GM23338 (cell line): Measurements from ENCODE around the gene LAYN.

Source experiments
- CREB1 ChIP-seq: fragments of 250-450 bp; sonication (Bioruptor Pico); IDR thresholded peaks from 2 replicates; pipeline ENCODE4 v1.5.0; 2020; ENCODE audit warnings: low read depth, mild to moderate bottlenecking, moderate library complexity
- EZH2 ChIP-seq: fragments of 200-600 bp; sonication (generic); IDR thresholded peaks from one replicate; pipeline ENCODE4 v1.8.0; 2017; ENCODE audit warnings: antibody characterized with exemption, mild to moderate bottlenecking, low read depth; ENCODE audit not compliant: unreplicated experiment
- EZH2phosphoT487 ChIP-seq: fragments of 200-600 bp; sonication (generic); IDR thresholded peaks from one replicate; pipeline ENCODE4 v1.8.1; 2018; ENCODE audit warnings: antibody characterized with exemption; ENCODE audit not compliant: unreplicated experiment
- JUNB ChIP-seq: IDR thresholded peaks from one replicate; pipeline ENCODE4 v1.6.1; 2016; ENCODE audit warnings: antibody characterized with exemption; ENCODE audit not compliant: unreplicated experiment
- NANOG ChIP-seq: IDR thresholded peaks from 2 replicates; pipeline ENCODE4 v1.6.1; 2016; ENCODE audit warnings: antibody characterized with exemption, borderline replicate concordance
- POLR2AphosphoS5 ChIP-seq: IDR thresholded peaks from 2 replicates; pipeline ENCODE4 v1.6.1; 2016; ENCODE audit warnings: antibody characterized with exemption, low read depth
- REST ChIP-seq: IDR thresholded peaks from one replicate; pipeline ENCODE4 v1.6.1; 2018; ENCODE audit warnings: antibody characterized with exemption; ENCODE audit not compliant: unreplicated experiment
- STAT1 ChIP-seq: IDR thresholded peaks from one replicate; pipeline ENCODE4 v1.6.1; 2016; ENCODE audit warnings: antibody characterized with exemption; ENCODE audit not compliant: unreplicated experiment
- TF ChIP-seq, protein P1 (sequence below), 2 experiments: fragments of 200-600 bp in 1 of 2; sonication (generic) in 1 of 2; conservative IDR thresholded peaks; 2 replicates each; pipeline versions ENCODE4 v1.5.1 to v1.6.1; 2016 to 2017; ENCODE audit warnings: antibody characterized with exemption in 2 of 2, low read depth in 2 of 2, mild to moderate bottlenecking in 2 of 2, moderate library complexity in 1 of 2
- TF ChIP-seq, protein P2 (sequence below): IDR thresholded peaks from 2 replicates; pipeline ENCODE4 v1.6.1; 2016; ENCODE audit warnings: antibody characterized with exemption
- TF ChIP-seq, protein P3 (sequence below): fragments of 250-450 bp; sonication (Bioruptor Pico); IDR thresholded peaks from 2 replicates; pipeline ENCODE4 v1.5.0; 2020; ENCODE audit warnings: mild to moderate bottlenecking, moderate library complexity

GRCh38 chr11:111502611-111503010, 37.9 kb upstream of the LAYN start:
- no peak for TF ChIP-seq POLR2AphosphoS5
- TF ChIP-seq, protein P1, sequence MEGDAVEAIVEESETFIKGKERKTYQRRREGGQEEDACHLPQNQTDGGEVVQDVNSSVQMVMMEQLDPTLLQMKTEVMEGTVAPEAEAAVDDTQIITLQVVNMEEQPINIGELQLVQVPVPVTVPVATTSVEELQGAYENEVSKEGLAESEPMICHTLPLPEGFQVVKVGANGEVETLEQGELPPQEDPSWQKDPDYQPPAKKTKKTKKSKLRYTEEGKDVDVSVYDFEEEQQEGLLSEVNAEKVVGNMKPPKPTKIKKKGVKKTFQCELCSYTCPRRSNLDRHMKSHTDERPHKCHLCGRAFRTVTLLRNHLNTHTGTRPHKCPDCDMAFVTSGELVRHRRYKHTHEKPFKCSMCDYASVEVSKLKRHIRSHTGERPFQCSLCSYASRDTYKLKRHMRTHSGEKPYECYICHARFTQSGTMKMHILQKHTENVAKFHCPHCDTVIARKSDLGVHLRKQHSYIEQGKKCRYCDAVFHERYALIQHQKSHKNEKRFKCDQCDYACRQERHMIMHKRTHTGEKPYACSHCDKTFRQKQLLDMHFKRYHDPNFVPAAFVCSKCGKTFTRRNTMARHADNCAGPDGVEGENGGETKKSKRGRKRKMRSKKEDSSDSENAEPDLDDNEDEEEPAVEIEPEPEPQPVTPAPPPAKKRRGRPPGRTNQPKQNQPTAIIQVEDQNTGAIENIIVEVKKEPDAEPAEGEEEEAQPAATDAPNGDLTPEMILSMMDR (conservative IDR thresholded peaks at IDR 0.05; ENCODE audit: low read depth in 2 of 2): no peak
- no peak for TF ChIP-seq EZH2phosphoT487
- TF ChIP-seq NANOG: no peak
- TF ChIP-seq REST: no peak
- TF ChIP-seq, protein P2, sequence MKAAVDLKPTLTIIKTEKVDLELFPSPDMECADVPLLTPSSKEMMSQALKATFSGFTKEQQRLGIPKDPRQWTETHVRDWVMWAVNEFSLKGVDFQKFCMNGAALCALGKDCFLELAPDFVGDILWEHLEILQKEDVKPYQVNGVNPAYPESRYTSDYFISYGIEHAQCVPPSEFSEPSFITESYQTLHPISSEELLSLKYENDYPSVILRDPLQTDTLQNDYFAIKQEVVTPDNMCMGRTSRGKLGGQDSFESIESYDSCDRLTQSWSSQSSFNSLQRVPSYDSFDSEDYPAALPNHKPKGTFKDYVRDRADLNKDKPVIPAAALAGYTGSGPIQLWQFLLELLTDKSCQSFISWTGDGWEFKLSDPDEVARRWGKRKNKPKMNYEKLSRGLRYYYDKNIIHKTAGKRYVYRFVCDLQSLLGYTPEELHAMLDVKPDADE: no peak
- TF ChIP-seq JUNB: no peak
- TF ChIP-seq EZH2: no peak
- TF ChIP-seq, protein P3, sequence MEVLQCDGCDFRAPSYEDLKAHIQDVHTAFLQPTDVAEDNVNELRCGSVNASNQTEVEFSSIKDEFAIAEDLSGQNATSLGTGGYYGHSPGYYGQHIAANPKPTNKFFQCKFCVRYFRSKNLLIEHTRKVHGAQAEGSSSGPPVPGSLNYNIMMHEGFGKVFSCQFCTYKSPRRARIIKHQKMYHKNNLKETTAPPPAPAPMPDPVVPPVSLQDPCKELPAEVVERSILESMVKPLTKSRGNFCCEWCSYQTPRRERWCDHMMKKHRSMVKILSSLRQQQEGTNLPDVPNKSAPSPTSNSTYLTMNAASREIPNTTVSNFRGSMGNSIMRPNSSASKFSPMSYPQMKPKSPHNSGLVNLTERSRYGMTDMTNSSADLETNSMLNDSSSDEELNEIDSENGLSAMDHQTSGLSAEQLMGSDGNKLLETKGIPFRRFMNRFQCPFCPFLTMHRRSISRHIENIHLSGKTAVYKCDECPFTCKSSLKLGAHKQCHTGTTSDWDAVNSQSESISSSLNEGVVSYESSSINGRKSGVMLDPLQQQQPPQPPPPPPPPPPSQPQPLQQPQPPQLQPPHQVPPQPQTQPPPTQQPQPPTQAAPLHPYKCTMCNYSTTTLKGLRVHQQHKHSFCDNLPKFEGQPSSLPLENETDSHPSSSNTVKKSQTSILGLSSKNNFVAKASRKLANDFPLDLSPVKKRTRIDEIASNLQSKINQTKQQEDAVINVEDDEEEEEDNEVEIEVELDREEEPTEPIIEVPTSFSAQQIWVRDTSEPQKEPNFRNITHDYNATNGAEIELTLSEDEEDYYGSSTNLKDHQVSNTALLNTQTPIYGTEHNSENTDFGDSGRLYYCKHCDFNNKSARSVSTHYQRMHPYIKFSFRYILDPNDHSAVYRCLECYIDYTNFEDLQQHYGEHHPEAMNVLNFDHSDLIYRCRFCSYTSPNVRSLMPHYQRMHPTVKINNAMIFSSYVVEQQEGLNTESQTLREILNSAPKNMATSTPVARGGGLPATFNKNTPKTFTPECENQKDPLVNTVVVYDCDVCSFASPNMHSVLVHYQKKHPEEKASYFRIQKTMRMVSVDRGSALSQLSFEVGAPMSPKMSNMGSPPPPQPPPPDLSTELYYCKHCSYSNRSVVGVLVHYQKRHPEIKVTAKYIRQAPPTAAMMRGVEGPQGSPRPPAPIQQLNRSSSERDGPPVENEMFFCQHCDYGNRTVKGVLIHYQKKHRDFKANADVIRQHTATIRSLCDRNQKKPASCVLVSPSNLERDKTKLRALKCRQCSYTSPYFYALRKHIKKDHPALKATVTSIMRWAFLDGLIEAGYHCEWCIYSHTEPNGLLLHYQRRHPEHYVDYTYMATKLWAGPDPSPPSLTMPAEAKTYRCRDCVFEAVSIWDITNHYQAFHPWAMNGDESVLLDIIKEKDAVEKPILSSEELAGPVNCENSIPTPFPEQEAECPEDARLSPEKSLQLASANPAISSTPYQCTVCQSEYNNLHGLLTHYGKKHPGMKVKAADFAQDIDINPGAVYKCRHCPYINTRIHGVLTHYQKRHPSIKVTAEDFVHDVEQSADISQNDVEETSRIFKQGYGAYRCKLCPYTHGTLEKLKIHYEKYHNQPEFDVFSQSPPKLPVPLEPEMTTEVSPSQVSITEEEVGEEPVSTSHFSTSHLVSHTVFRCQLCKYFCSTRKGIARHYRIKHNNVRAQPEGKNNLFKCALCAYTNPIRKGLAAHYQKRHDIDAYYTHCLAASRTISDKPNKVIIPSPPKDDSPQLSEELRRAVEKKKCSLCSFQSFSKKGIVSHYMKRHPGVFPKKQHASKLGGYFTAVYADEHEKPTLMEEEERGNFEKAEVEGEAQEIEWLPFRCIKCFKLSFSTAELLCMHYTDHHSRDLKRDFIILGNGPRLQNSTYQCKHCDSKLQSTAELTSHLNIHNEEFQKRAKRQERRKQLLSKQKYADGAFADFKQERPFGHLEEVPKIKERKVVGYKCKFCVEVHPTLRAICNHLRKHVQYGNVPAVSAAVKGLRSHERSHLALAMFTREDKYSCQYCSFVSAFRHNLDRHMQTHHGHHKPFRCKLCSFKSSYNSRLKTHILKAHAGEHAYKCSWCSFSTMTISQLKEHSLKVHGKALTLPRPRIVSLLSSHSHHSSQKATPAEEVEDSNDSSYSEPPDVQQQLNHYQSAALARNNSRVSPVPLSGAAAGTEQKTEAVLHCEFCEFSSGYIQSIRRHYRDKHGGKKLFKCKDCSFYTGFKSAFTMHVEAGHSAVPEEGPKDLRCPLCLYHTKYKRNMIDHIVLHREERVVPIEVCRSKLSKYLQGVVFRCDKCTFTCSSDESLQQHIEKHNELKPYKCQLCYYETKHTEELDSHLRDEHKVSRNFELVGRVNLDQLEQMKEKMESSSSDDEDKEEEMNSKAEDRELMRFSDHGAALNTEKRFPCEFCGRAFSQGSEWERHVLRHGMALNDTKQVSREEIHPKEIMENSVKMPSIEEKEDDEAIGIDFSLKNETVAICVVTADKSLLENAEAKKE: no peak
- no peak for TF ChIP-seq CREB1 (CRISPR knock-in tag)
- TF ChIP-seq STAT1: no peak
